HCT116 (cell line): ENCODE data around the gene COL18A1. TPM values are rescaled to one million over a fixed set of nuclear protein-coding genes. Genes with fewer than 3 reads are reported as not detected.
A peak's percentile ranks its signal among the peaks of the same experiment; 100 is the strongest.

ENCODE experiments used
- ATAC-seq: fragments of 200-7000 bp; cut with Tn5 transposase; 2 replicates; pipeline ENCODE4 v1.9.1; 2020; ENCODE audit warnings: mild to moderate bottlenecking, moderate library complexity
- BruUV-seq: library from RNA; stranded (reverse); fragments of 400-500 nt; replicated peaks from 2 replicates; lab custom pipeline; 2021; lab: Mats Ljungman, UMichigan
- CTCF ChIA-PET: fragments of 300-600 bp; sonication (Branson Sonifier 250); formaldehyde crosslinking; loops from one replicate; lab custom pipeline; 2021; ENCODE audit warnings: antibody characterized with exemption; lab: Charles Lee
- POLR2A ChIA-PET: fragments of 300-600, 350-600 bp; sonication (Branson Sonifier 250); formaldehyde crosslinking; loops from one replicate; lab custom pipeline; 2021; ENCODE audit warnings: antibody characterized with exemption; lab: Charles Lee
- RAD21 ChIA-PET, 2 experiments: fragments of 300-600 bp; sonication (Branson Sonifier 250); formaldehyde crosslinking; loops; one replicate each; lab custom pipeline; 2023; ENCODE audit warnings: low total read pairs in 2 of 2; ENCODE audit not compliant: uncharacterized antibody in 2 of 2, unreplicated experiment in 2 of 2, low non-redundant PET in 1 of 2; lab: Charles Lee
- DNase-seq: peaks from one replicate; pipeline ENCODE4 v3.0.0-alpha.2; 2010; ENCODE audit warnings: low read depth, low spot score
- H2AFZ ChIP-seq: fragments of 200-600 bp; shearing (Covaris generic), sonication (generic); 2 replicates; pipeline ENCODE4 v1.6.1; 2017; ENCODE audit warnings: low read depth, mixed run types, mixed read lengths, antibody characterized with exemption, low read length; ENCODE audit not compliant: poor library complexity, severe bottlenecking
- H3K27ac ChIP-seq: 2 replicates; pipeline ENCODE4 v1.5.1; 2012; ENCODE audit warnings: low read depth, low read length
- H3K27me3 ChIP-seq: fragments of 200-600 bp; sonication (generic); 2 replicates; pipeline ENCODE4 v1.6.1; 2016; ENCODE audit warnings: mixed run types, low read length, mixed read lengths; ENCODE audit not compliant: insufficient read depth
- H3K36me3 ChIP-seq, 2 experiments: fragments of 200-500 bp in 1 of 2; fragments of 200-600 bp in 1 of 2; sonication (Bioruptor generic) in 1 of 2; sonication (generic) in 1 of 2; 2 replicates each; pipeline versions ENCODE4 v1.5.1 to v1.6.1; 2014 to 2016; ENCODE audit warnings: low read length in 2 of 2, inconsistent platforms in 1 of 2, mixed read lengths in 1 of 2, mixed run types in 1 of 2; ENCODE audit not compliant: insufficient read depth in 2 of 2, control insufficient read depth in 1 of 2
- H3K4me1 ChIP-seq, 2 experiments: fragments of 200-600 bp in 1 of 2; sonication (generic) in 1 of 2; 2 replicates each; pipeline versions ENCODE4 v1.5.1 to v1.6.1; 2012 to 2017; ENCODE audit warnings: low read length in 2 of 2, inconsistent platforms in 1 of 2, mild to moderate bottlenecking in 1 of 2, mixed read lengths in 1 of 2, mixed run types in 1 of 2, moderate library complexity in 1 of 2; ENCODE audit not compliant: insufficient read depth in 2 of 2, control insufficient read depth in 1 of 2
- H3K4me2 ChIP-seq: fragments of 200-600 bp; sonication (generic); 2 replicates; pipeline ENCODE4 v1.6.1; 2017; ENCODE audit warnings: mixed run types, low read length, mixed read lengths
- H3K4me3 ChIP-seq, 2 experiments: fragments of 200-600 bp in 1 of 2; sonication (generic) in 1 of 2; replicated peaks in 1 of 2; 2 replicates each; pipeline ENCODE4 v1.5.1; 2011 to 2016; ENCODE audit warnings: low read length in 2 of 2, control low read depth in 1 of 2, low read depth in 1 of 2, mild to moderate bottlenecking in 1 of 2, mixed read lengths in 1 of 2, mixed run types in 1 of 2
- H3K79me2 ChIP-seq: fragments of 200-600 bp; sonication (generic); 2 replicates; pipeline ENCODE4 v1.6.1; 2017; ENCODE audit warnings: mild to moderate bottlenecking, mixed run types, low read length, moderate library complexity, mixed read lengths; ENCODE audit not compliant: insufficient read depth
- H3K9ac ChIP-seq: fragments of 200-600 bp; sonication (generic); 2 replicates; pipeline ENCODE4 v1.6.1; 2016; ENCODE audit warnings: low read length, mixed read lengths
- H3K9me2 ChIP-seq: fragments of 200-600 bp; sonication (generic), shearing (Covaris generic); 2 replicates; pipeline ENCODE4 v1.6.1; 2017; ENCODE audit warnings: mixed run types, mild to moderate bottlenecking, moderate library complexity; ENCODE audit not compliant: insufficient read depth
- H3K9me3 ChIP-seq, 2 experiments: fragments of 200-500 bp in 1 of 2; fragments of 200-600 bp in 1 of 2; sonication (Bioruptor generic) in 1 of 2; sonication (generic) in 1 of 2; 2 replicates each; pipeline ENCODE4 v1.6.1; 2014 to 2017; ENCODE audit warnings: low read length in 2 of 2, mixed read lengths in 2 of 2, inconsistent platforms in 1 of 2, low read depth in 1 of 2, mild to moderate bottlenecking in 1 of 2, mixed run types in 1 of 2, moderate library complexity in 1 of 2; ENCODE audit not compliant: control insufficient read depth in 1 of 2, insufficient read depth in 1 of 2
- H4K20me1 ChIP-seq: fragments of 200-600 bp; sonication (generic), shearing (Covaris generic); 2 replicates; pipeline ENCODE4 v1.6.1; 2017; ENCODE audit warnings: mixed run types, mild to moderate bottlenecking, moderate library complexity; ENCODE audit not compliant: insufficient read depth
- CEBPB ChIP-seq: IDR thresholded peaks from 2 replicates; pipeline ENCODE4 v1.6.1; 2012; ENCODE audit warnings: low read depth
- ELF1 ChIP-seq: IDR thresholded peaks from 2 replicates; pipeline ENCODE4 v1.6.1; 2012; ENCODE audit warnings: low read depth, borderline replicate concordance
- EZH2phosphoT487 ChIP-seq: fragments of 200-600 bp; IDR thresholded peaks from 2 replicates; pipeline ENCODE4 v1.6.1; 2018; ENCODE audit warnings: antibody characterized with exemption, borderline replicate concordance
- FOSL1 ChIP-seq: IDR thresholded peaks from 2 replicates; pipeline ENCODE4 v1.6.1; 2012; ENCODE audit warnings: low read depth
- JUND ChIP-seq: IDR thresholded peaks from 2 replicates; pipeline ENCODE4 v1.6.1; 2012
- POLR2A ChIP-seq: IDR thresholded peaks from 2 replicates; pipeline ENCODE4 v1.7.0; 2011; ENCODE audit warnings: borderline replicate concordance; ENCODE audit not compliant: insufficient read depth, insufficient read length; ENCODE audit errors: extremely low read depth
- RAD21 ChIP-seq: IDR thresholded peaks from 2 replicates; pipeline ENCODE4 v1.6.1; 2012; ENCODE audit warnings: low read depth, mild to moderate bottlenecking
- SIN3A ChIP-seq: IDR thresholded peaks from 2 replicates; pipeline ENCODE4 v1.6.1; 2012; ENCODE audit warnings: low read depth
- ZFX ChIP-seq: fragments of 450-650 bp; IDR thresholded peaks from 2 replicates; pipeline ENCODE4 v1.6.1; 2017
- intact Hi-C: fragments of 100-400 bp; cut with micrococcal nuclease; formaldehyde crosslinking; loops from 2 replicates; pipeline ENCODE4 v1.10.0; 2022
- total RNA-seq: library from RNA; stranded (reverse); gene quantifications from one replicate; pipeline ENCODE4 v1.2.1, GENCODE V29; 2021; ENCODE audit not compliant: unreplicated experiment
- TF ChIP-seq, protein P1 (sequence below), 3 experiments: fragments of 200-600 bp in 1 of 3; sonication (generic) in 1 of 3; IDR thresholded peaks in 2 of 3; conservative IDR thresholded peaks in 1 of 3; 2 replicates each; pipeline ENCODE4 v1.5.1; 2012 to 2017; ENCODE audit warnings: low read depth in 2 of 3, low read length in 2 of 3, antibody characterized with exemption in 1 of 3, borderline replicate concordance in 1 of 3, control low read depth in 1 of 3, mild to moderate bottlenecking in 1 of 3, mixed read lengths in 1 of 3, mixed run types in 1 of 3, moderate library complexity in 1 of 3; ENCODE audit not compliant: insufficient read depth in 1 of 3
- TF ChIP-seq, protein P2 (sequence below): IDR thresholded peaks from 2 replicates; pipeline ENCODE4 v1.6.1; 2012; ENCODE audit warnings: low read depth

COL18A1 gene
- total RNA-seq, 1 experiment from 2014 or later: 59.5 TPM

DNA sequence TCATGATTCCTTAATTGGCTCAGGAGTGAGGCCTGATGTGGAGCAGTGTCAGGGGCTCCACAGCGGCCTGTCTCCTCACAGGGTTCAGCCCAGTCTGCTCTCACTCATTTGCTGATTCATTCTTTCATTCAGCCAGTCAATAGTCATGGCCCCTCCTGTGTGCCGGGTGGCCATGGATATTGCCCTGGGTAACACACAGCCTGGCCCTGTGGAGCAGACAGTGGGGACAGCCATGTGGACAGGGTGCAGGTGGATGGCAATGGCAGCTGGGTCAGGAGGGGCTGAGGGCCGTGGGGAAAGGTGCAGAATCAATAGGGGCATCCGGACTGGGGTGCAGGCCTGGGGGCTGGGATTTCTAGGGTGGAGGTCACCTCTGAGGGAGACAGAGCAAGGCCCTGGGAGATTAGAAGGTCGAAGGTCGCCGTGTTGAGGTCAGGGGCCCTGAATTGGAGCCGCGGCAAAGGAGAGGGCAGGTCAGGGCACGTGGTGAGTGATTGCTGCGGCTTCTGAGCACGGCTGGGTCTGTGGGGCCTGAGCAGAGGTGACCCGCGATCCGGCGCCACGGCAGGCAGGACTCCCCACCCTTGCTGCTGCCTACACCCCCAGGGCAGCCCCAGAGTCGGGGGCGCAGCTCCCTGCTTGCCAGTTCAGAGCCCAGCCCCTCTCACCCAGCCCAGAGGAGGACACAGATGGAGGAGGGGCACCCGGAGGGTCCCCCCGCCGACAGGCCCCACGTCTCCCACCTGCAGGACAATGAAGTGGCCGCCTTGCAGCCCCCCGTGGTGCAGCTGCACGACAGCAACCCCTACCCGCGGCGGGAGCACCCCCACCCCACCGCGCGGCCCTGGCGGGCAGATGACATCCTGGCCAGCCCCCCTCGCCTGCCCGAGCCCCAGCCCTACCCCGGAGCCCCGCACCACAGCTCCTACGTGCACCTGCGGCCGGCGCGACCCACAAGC, 103.9 kb downstream of the COL18A1 start:
- ATAC-seq (0 out of 2 replicates have a peak, but pooled peaks have one; percentile 4), DNase-seq (no peak)
- BruUV-seq: no TSS peak
- Histone ChIP-seq H3K9me2 (no peaks in the 10 kb centered on the region), H2AFZ (no peak overlapping the region), H4K20me1 (no peaks in the 10 kb centered on the region), H3K4me2 (no peak overlapping the region), H3K9ac (no peak overlapping the region)
- intact Hi-C loops: no loop called here
- CTCF ChIA-PET: no interaction called here
- TF ChIP-seq EZH2phosphoT487 (no peak), POLR2A (no peak), JUND (no peak), SIN3A (no peak), FOSL1 (no peak), ZFX (no peak), RAD21 (no peak)
- TF ChIP-seq, all 23 proteins: peak for 0
- no peaks in the 10 kb centered on the region; a peak in 1 of 4 replicates for H3K4me1 ChIP-seq
- H3K36me3 ChIP-seq: peaks cover 0 to 2% of the 10 kb centered on the region in 2 experiments; a peak in 1 of 4 replicates
- no peaks in the 10 kb centered on the region for H3K9me3 ChIP-seq
- ChIA-PET POLR2A (no interaction called here), RAD21 (no interaction called here)
- H3K27ac ChIP-seq: no peak overlapping the region
- H3K4me3 ChIP-seq: no peak overlapping the region
- no peaks in the 10 kb centered on the region for H3K79me2 ChIP-seq
- H3K27me3 ChIP-seq: no peaks in the 10 kb centered on the region

GRCh38 chr21:45509566-45510465, 104.9 kb downstream of the COL18A1 start:
- DNase-seq: no peak
- H3K4me2 ChIP-seq: no peak overlapping the region
- H3K4me1 ChIP-seq: no peaks in the 10 kb centered on the region; a peak in 1 of 4 replicates
- CTCF ChIA-PET: no interaction called here
- H3K4me3 ChIP-seq: no peak overlapping the region
- RAD21 ChIA-PET: no interaction called here
- H2AFZ ChIP-seq: no peak overlapping the region
- H3K27ac ChIP-seq: no peak overlapping the region
- ATAC-seq: peak; percentile 10; the same call in 1 of the 2 replicates
- POLR2A ChIA-PET: no interaction called here
- intact Hi-C loops: no loop called here
- H4K20me1 ChIP-seq: no peaks in the 10 kb centered on the region
- no peak overlapping the region for H3K9ac ChIP-seq
- no peaks in the 10 kb centered on the region for H3K27me3 ChIP-seq
- no peaks in the 10 kb centered on the region for H3K9me3 ChIP-seq
- no peaks in the 10 kb centered on the region for H3K79me2 ChIP-seq
- no peaks in the 10 kb centered on the region for H3K9me2 ChIP-seq
- BruUV-seq: no TSS peak
- peaks cover 0 to 2% of the 10 kb centered on the region in 2 experiments; a peak in 1 of 4 replicates for H3K36me3 ChIP-seq
- TF ChIP-seq JUND (no peak), POLR2A (no peak), CEBPB (no peak), RAD21 (no peak), ELF1 (no peak)
- TF ChIP-seq, protein P1, sequence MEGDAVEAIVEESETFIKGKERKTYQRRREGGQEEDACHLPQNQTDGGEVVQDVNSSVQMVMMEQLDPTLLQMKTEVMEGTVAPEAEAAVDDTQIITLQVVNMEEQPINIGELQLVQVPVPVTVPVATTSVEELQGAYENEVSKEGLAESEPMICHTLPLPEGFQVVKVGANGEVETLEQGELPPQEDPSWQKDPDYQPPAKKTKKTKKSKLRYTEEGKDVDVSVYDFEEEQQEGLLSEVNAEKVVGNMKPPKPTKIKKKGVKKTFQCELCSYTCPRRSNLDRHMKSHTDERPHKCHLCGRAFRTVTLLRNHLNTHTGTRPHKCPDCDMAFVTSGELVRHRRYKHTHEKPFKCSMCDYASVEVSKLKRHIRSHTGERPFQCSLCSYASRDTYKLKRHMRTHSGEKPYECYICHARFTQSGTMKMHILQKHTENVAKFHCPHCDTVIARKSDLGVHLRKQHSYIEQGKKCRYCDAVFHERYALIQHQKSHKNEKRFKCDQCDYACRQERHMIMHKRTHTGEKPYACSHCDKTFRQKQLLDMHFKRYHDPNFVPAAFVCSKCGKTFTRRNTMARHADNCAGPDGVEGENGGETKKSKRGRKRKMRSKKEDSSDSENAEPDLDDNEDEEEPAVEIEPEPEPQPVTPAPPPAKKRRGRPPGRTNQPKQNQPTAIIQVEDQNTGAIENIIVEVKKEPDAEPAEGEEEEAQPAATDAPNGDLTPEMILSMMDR (IDR thresholded peaks at IDR 0.05 in 2 of 3, conservative IDR thresholded peaks at IDR 0.05 in 1 of 3; ENCODE audit: borderline replicate concordance in 1 of 3, insufficient read depth in 1 of 3, low read depth in 2 of 3, low read length in 2 of 3): no peak; a peak in 1 of 6 replicates
- TF ChIP-seq, protein P2, sequence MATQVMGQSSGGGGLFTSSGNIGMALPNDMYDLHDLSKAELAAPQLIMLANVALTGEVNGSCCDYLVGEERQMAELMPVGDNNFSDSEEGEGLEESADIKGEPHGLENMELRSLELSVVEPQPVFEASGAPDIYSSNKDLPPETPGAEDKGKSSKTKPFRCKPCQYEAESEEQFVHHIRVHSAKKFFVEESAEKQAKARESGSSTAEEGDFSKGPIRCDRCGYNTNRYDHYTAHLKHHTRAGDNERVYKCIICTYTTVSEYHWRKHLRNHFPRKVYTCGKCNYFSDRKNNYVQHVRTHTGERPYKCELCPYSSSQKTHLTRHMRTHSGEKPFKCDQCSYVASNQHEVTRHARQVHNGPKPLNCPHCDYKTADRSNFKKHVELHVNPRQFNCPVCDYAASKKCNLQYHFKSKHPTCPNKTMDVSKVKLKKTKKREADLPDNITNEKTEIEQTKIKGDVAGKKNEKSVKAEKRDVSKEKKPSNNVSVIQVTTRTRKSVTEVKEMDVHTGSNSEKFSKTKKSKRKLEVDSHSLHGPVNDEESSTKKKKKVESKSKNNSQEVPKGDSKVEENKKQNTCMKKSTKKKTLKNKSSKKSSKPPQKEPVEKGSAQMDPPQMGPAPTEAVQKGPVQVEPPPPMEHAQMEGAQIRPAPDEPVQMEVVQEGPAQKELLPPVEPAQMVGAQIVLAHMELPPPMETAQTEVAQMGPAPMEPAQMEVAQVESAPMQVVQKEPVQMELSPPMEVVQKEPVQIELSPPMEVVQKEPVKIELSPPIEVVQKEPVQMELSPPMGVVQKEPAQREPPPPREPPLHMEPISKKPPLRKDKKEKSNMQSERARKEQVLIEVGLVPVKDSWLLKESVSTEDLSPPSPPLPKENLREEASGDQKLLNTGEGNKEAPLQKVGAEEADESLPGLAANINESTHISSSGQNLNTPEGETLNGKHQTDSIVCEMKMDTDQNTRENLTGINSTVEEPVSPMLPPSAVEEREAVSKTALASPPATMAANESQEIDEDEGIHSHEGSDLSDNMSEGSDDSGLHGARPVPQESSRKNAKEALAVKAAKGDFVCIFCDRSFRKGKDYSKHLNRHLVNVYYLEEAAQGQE: no peak
